Peyer's patch (tissue), 4 donors: ENCODE results near the gene ZXDC. TPM values are rescaled to one million over a fixed set of nuclear protein-coding genes. Genes with fewer than 3 reads are reported as not detected.
A peak's percentile ranks its signal among the peaks of the same experiment; 100 is the strongest.

ENCODE experiments used
- DNase-seq, 3 donors: peaks; one replicate each; pipeline ENCODE4 v3.0.0-alpha.2; 2017 to 2019
- H3K27ac ChIP-seq, 4 donors: fragments of 200-600 bp; sonication (generic); one replicate each; pipeline ENCODE4 v1.5.1; 2016 to 2019
- H3K27me3 ChIP-seq, 2 donors: fragments of 200-600 bp; sonication (generic); one replicate each; pipeline ENCODE4 v1.5.1; 2019
- H3K36me3 ChIP-seq, 3 donors: fragments of 200-600 bp; sonication (generic); one replicate each; pipeline ENCODE4 v1.5.1; 2016 to 2019
- H3K4me1 ChIP-seq, 4 donors: fragments of 200-600 bp; sonication (generic); one replicate each; pipeline ENCODE4 v1.5.1; 2016 to 2019
- H3K4me3 ChIP-seq, 4 donors: fragments of 200-600 bp; sonication (generic); 1 replicate in 3 of 4; 2 replicates in 1 of 4; pipeline ENCODE4 v1.5.1; 2016 to 2019; ENCODE audit warnings: mild to moderate bottlenecking in 1 of 4
- H3K9me3 ChIP-seq, 4 donors: fragments of 200-600 bp; sonication (generic); one replicate each; pipeline ENCODE4 v1.5.1; 2016 to 2019; ENCODE audit warnings: mild to moderate bottlenecking in 1 of 4
- CTCF ChIP-seq, 6 experiments: fragments of 450-650 bp in 4 of 6; fragments of 200-600 bp in 2 of 6; sonication (generic) in 1 of 6; IDR thresholded peaks; one replicate each; pipeline ENCODE4 v1.5.1; 2017 to 2019; ENCODE audit warnings: antibody characterized with exemption in 6 of 6, mild to moderate bottlenecking in 3 of 6, moderate library complexity in 1 of 6
- POLR2A ChIP-seq, 2 donors: fragments of 450-650 bp; IDR thresholded peaks; one replicate each; pipeline ENCODE4 v1.5.1; 2017; ENCODE audit warnings: antibody characterized with exemption in 2 of 2, mild to moderate bottlenecking in 2 of 2, moderate library complexity in 2 of 2
- total RNA-seq, 4 donors: library from RNA; depleted of rRNA; stranded (reverse); fragments of >200 nt; gene quantifications; one replicate each; pipeline ENCODE4 v1.1.0, GENCODE V29; 2016

The ZXDC gene
- total RNA-seq, 4 donors from 2014 or later = 44.1 to 99.8 (median 67.5) TPM

DNA sequence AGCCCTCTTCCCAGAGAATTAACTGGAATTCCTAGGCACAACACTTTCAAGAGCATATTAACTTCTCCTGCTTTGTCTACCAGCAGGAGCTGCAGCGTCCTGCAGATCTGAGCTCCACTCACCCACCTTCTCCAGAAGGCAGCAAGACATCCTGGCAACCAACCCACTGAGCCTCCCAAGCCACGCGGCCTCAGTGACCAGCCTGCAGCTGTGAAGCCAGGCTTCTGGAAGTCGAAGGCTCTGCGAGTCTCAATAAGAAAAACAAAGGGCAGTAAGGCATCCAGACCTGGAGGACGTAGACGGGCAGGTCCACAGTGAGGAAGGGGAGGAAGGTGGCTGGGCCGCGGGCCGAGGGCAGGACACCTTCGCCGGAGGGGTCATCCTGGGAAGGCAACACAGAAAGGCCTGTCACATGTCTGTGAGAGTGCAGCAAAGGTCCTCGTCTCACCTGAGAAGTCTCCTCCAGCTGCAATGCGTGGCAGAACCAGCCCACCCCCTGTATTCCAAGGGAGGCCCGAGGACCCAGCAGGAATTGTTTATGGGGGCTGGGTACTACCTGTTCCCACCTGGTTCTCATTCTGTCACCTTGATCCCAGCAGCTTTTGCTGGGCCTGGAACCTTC lies 36.2 kb downstream of the ZXDC start:
- peak in 1 of 3 donors; percentile 34 for DNase-seq
- Histone ChIP-seq H3K4me1 (no peaks in the 10 kb centered on the region), H3K27ac (no peak overlapping the region), H3K9me3 (no peaks in the 10 kb centered on the region), H3K27me3 (no peaks in the 10 kb centered on the region), H3K4me3 (no peak overlapping the region), H3K36me3 (peaks cover 0 to 42% (median 0%) of the 10 kb centered on the region in 3 donors)
- TF ChIP-seq CTCF (IDR thresholded peaks at IDR 0.05) (no peak), POLR2A (IDR thresholded peaks at IDR 0.05) (no peak)

DNA sequence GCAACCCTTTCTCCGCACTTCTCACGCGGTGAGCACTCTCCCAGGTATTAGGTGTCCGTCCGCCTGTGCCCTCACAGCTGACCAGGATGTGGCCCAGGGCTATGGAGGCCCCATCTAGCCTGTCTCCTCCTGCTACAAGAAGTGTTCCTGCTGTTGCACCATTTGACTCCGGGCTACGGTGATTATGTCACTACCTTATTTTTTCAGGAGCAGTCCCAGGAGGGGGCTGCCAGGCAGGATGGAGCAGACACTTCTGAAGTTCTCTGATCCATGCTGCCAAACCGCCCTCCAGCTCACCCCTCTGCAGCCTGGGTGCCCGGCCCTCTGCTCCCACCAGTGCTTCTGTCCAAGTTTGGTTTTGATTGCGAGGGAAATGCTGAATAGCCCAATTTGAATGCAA lies 36.9 kb downstream of the ZXDC start:
- TF ChIP-seq CTCF (IDR thresholded peaks at IDR 0.05) (no peak), POLR2A (IDR thresholded peaks at IDR 0.05) (no peak)
- H3K36me3 ChIP-seq = peaks cover 0 to 43% (median 0%) of the 10 kb centered on the region in 3 donors
- no peak for DNase-seq

DNA sequence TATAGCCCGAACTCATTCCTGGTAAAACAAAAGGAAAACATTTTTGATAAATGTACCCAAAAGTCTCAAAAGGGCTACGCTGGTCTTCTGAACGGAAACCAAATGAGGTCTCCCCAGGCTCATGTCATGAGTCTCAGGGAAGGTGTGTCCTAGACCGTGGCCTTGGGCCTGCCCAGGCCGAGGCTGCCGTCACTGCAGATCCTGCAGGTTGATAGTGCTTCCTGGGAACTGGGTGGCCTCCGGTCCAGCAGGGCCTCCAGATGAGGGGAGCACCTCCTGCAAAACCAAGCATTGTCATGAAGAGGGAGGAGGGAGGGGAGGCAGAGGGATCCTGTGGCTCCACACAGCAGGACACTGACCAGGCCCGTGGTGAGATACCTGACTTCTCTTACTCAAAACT lies 37.5 kb downstream of the ZXDC start:
- no peaks in the 10 kb centered on the region for H3K4me1 ChIP-seq
- H3K9me3 ChIP-seq = no peaks in the 10 kb centered on the region
- no peak overlapping the region for H3K27ac ChIP-seq
- H3K36me3 ChIP-seq = peaks cover 0 to 48% (median 0%) of the 10 kb centered on the region in 3 donors
- no peak overlapping the region for H3K4me3 ChIP-seq
- no peak for TF ChIP-seq CTCF (IDR thresholded peaks at IDR 0.05)
- TF ChIP-seq POLR2A (IDR thresholded peaks at IDR 0.05) = no peak
- DNase-seq = peak in 1 of 3 donors; percentile 28
- no peaks in the 10 kb centered on the region for H3K27me3 ChIP-seq

More for the DNA sequence above, 36.9 kb downstream of the ZXDC start:
- H3K27me3 ChIP-seq = no peaks in the 10 kb centered on the region
- no peak overlapping the region for H3K27ac ChIP-seq
- no peaks in the 10 kb centered on the region for H3K4me1 ChIP-seq
- no peak overlapping the region for H3K4me3 ChIP-seq
- H3K9me3 ChIP-seq = no peaks in the 10 kb centered on the region

DNA sequence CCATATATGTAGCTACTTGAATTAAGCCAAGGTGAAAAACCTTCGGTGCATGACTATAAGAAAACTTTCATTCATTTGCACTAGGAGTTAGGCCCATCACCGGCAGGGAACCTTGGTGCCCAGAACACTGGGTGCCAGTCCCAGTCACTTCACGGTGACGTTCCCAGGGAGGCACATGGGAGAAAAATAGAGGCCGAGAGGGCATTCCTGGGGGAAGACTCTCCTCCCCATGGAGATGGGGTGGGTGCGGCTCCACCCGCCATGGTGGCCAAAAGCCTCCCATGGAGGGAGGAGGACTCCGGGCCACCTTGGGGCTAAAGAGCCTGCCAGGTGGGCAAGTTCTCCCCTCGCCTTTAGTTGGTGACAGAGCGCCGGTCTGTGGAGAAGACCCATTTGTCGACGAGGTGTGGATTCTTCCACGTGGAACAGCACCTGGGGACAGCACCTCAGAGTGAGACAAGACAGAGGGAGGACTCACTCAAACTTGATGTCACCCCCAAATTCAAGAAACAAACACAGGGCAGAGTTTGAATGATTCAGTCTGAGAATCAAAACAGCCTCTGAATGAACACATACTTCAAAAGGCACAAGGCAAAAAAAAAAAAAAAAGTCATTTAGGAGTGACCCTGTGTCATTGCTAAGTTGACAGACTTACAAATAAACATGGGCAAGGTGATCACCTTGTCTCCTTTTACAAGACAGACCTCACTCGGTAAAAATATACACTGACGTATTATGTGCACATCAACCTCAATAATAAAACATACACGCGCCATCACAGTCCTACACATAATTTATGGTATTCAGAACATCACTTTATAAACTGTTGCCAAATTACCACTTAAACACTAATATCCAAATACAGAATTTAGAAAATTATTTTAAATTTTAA lies 38.6 kb downstream of the ZXDC start:
- H3K9me3 ChIP-seq = no peaks in the 10 kb centered on the region
- H3K36me3 ChIP-seq = peaks cover 0 to 48% (median 0%) of the 10 kb centered on the region in 3 donors
- DNase-seq = no peak
- H3K4me1 ChIP-seq = no peaks in the 10 kb centered on the region
- H3K27ac ChIP-seq = no peak overlapping the region
- TF ChIP-seq POLR2A (IDR thresholded peaks at IDR 0.05) = no peak
- TF ChIP-seq CTCF (IDR thresholded peaks at IDR 0.05) = no peak
- no peak overlapping the region for H3K4me3 ChIP-seq
- no peaks in the 10 kb centered on the region for H3K27me3 ChIP-seq

DNA sequence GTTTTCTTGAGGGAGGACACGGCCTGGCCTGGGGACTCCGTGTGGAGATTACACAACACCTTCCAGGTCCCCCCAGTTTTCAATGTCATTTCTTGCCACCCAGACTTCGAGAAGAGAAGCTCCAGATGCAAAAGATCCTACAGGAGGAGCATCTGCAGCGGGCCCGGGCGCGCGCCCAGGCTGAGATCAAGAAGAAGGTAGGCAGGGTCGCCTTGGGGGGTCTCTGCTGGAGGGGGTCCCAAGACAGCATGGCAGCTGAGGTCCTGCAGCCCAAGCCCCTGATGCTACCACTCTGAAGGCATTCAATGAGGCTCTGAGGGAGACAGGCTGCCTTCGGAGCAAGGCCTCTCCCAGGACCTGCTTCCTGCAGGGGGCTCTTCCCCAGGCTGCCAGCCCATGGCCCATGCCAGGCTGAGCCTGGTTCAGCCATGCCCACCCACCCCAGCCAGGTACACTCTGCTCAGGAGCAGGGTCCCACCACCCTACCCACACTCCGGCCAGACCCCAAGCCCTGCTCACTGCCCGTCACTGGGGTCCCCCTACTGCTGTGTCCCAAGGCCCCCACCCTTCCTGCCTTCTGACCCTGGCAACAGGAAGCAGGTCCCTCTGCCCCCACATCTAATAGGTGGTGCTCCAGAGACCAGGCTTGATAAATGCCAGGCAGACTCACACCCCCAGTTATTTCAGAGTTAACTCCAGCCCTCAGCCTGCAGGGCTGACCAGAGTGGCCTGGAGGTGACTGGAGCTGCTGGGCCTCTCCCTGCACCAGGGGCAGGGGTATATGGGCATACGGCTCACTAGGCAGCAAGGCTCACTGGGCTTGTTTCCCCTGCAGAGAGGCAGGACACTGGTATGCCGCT lies 40.0 kb downstream of the ZXDC start:
- Histone ChIP-seq H3K9me3 (no peaks in the 10 kb centered on the region), H3K36me3 (peaks cover 0 to 39% (median 0%) of the 10 kb centered on the region in 3 donors), H3K4me1 (no peaks in the 10 kb centered on the region), H3K27me3 (no peaks in the 10 kb centered on the region), H3K4me3 (no peak overlapping the region), H3K27ac (no peak overlapping the region)
- no peak for DNase-seq
- no peak for TF ChIP-seq CTCF (IDR thresholded peaks at IDR 0.05)
- TF ChIP-seq POLR2A (IDR thresholded peaks at IDR 0.05) = no peak
